ENCODE measurements around the gene GSTT2B. TPM values are rescaled to one million over a fixed set of nuclear protein-coding genes. Genes with fewer than 3 reads are reported as not detected.
"Not testable (repeated sequence)": the region's sequence is repeated elsewhere in the genome, so short reads cannot be mapped to it uniquely, and the experiment has no call there.

The GSTT2B gene
- total and polyA plus RNA-seq, 10 of the 15 experiments (the other 5 are each of a cell fraction or from before 2014, with no cell fraction given): 0.15 to 0.29 (median 0.21) TPM; not detected in 7

GRCh38 chr22:23993080-23993479 lies 32.1 kb upstream of the GSTT2B start:
- H3K36me3 ChIP-seq (ENCODE audit: control insufficient read depth in 2 of 2, insufficient read depth in 2 of 2, low read length in 1 of 2); RAD21 ChIA-PET (ENCODE audit: unreplicated experiment); H2AFZ ChIP-seq (ENCODE audit: control insufficient read depth, low read depth, low read length); ATAC-seq; H4K20me1 ChIP-seq (ENCODE audit: control insufficient read depth, insufficient read depth); H3K4me1 ChIP-seq (ENCODE audit: control insufficient read depth, insufficient read depth, low read length); H3K79me2 ChIP-seq (ENCODE audit: control insufficient read depth, insufficient read depth, low read length); H3K4me3 ChIP-seq; POLR2A ChIA-PET; DNase-seq (ENCODE audit: low read depth, low spot score); in situ Hi-C loops (cut with MboI); intact Hi-C loops (cut with micrococcal nuclease; ENCODE audit: unreplicated experiment); BruUV-seq (replicated peaks); H3K9ac ChIP-seq (ENCODE audit: control insufficient read depth, insufficient read depth, low read length); CTCF ChIA-PET; H3K4me2 ChIP-seq (ENCODE audit: control insufficient read depth, insufficient read depth); SMC1A ChIA-PET (ENCODE audit: uncharacterized antibody, unreplicated experiment); H3K9me3 ChIP-seq (replicated peaks; ENCODE audit: control insufficient read depth, insufficient read depth, low read length); FAIRE-seq; H3K27me3 ChIP-seq (replicated peaks in 1 of 2; ENCODE audit: control insufficient read depth in 2 of 2, insufficient read depth in 2 of 2, low read length in 1 of 2); H3K27ac ChIP-seq (ENCODE audit: control insufficient read depth, insufficient read depth): not testable (repeated sequence)
- 45% methylated on average over 2 of the region's 2 CpGs for WGBS (ENCODE audit: insufficient coverage, insufficient replicate concordance, low lambda C conversion rate, missing lambda C conversion rate)

GRCh38 chr22:23989583-23990244 lies 28.7 kb upstream of the GSTT2B start:
- H3K4me2 ChIP-seq (ENCODE audit: control insufficient read depth, insufficient read depth); H3K4me3 ChIP-seq; H3K79me2 ChIP-seq (ENCODE audit: control insufficient read depth, insufficient read depth, low read length); intact Hi-C loops (cut with micrococcal nuclease; ENCODE audit: unreplicated experiment); H3K27me3 ChIP-seq (replicated peaks in 1 of 2; ENCODE audit: control insufficient read depth in 2 of 2, insufficient read depth in 2 of 2, low read length in 1 of 2); CTCF ChIA-PET; H3K9me3 ChIP-seq (replicated peaks; ENCODE audit: control insufficient read depth, insufficient read depth, low read length); in situ Hi-C loops (cut with MboI); BruUV-seq (replicated peaks); H3K9ac ChIP-seq (ENCODE audit: control insufficient read depth, insufficient read depth, low read length); H3K27ac ChIP-seq (ENCODE audit: control insufficient read depth, insufficient read depth); H2AFZ ChIP-seq (ENCODE audit: control insufficient read depth, low read depth, low read length); POLR2A ChIA-PET; H4K20me1 ChIP-seq (ENCODE audit: control insufficient read depth, insufficient read depth); DNase-seq (ENCODE audit: low read depth, low spot score); FAIRE-seq; H3K4me1 ChIP-seq (ENCODE audit: control insufficient read depth, insufficient read depth, low read length); SMC1A ChIA-PET (ENCODE audit: uncharacterized antibody, unreplicated experiment); H3K36me3 ChIP-seq (ENCODE audit: control insufficient read depth in 2 of 2, insufficient read depth in 2 of 2, low read length in 1 of 2): not testable (repeated sequence)
- RAD21 ChIA-PET (ENCODE audit: unreplicated experiment): interaction anchor here (0.5 kb wide), 1 partner anchor 241 kb away, joined by 3 read pairs; no protein-coding TSS in a partner anchor
- peak; percentile 86 for ATAC-seq
- WGBS (ENCODE audit: insufficient coverage, insufficient replicate concordance, low lambda C conversion rate, missing lambda C conversion rate): 55% methylated on average over 1 of the region's 3 CpGs

GRCh38 chr22:23986538-23987178 lies 25.7 kb upstream of the GSTT2B start:
- H3K4me3 ChIP-seq; SMC1A ChIA-PET (ENCODE audit: uncharacterized antibody, unreplicated experiment); H4K20me1 ChIP-seq (ENCODE audit: control insufficient read depth, insufficient read depth); H3K9me3 ChIP-seq (replicated peaks; ENCODE audit: control insufficient read depth, insufficient read depth, low read length); intact Hi-C loops (cut with micrococcal nuclease; ENCODE audit: unreplicated experiment); H3K4me2 ChIP-seq (ENCODE audit: control insufficient read depth, insufficient read depth); BruUV-seq (replicated peaks); H3K4me1 ChIP-seq (ENCODE audit: control insufficient read depth, insufficient read depth, low read length); RAD21 ChIA-PET (ENCODE audit: unreplicated experiment); CTCF ChIA-PET; H2AFZ ChIP-seq (ENCODE audit: control insufficient read depth, low read depth, low read length); in situ Hi-C loops (cut with MboI); ATAC-seq; H3K79me2 ChIP-seq (ENCODE audit: control insufficient read depth, insufficient read depth, low read length); DNase-seq (ENCODE audit: low read depth, low spot score); POLR2A ChIA-PET; H3K27me3 ChIP-seq (replicated peaks in 1 of 2; ENCODE audit: control insufficient read depth in 2 of 2, insufficient read depth in 2 of 2, low read length in 1 of 2); FAIRE-seq; H3K27ac ChIP-seq (ENCODE audit: control insufficient read depth, insufficient read depth); H3K9ac ChIP-seq (ENCODE audit: control insufficient read depth, insufficient read depth, low read length); H3K36me3 ChIP-seq (ENCODE audit: control insufficient read depth in 2 of 2, insufficient read depth in 2 of 2, low read length in 1 of 2): not testable (repeated sequence)
- WGBS (ENCODE audit: insufficient coverage, insufficient replicate concordance, low lambda C conversion rate, missing lambda C conversion rate): no CpG with 5 or more reads among the region's 4 CpGs

GRCh38 chr22:23986089-23986488 lies 25.1 kb upstream of the GSTT2B start:
- ATAC-seq; CTCF ChIA-PET; H3K27me3 ChIP-seq (replicated peaks in 1 of 2; ENCODE audit: control insufficient read depth in 2 of 2, insufficient read depth in 2 of 2, low read length in 1 of 2); H4K20me1 ChIP-seq (ENCODE audit: control insufficient read depth, insufficient read depth); POLR2A ChIA-PET; H3K27ac ChIP-seq (ENCODE audit: control insufficient read depth, insufficient read depth); H2AFZ ChIP-seq (ENCODE audit: control insufficient read depth, low read depth, low read length); H3K4me3 ChIP-seq; H3K4me2 ChIP-seq (ENCODE audit: control insufficient read depth, insufficient read depth); DNase-seq (ENCODE audit: low read depth, low spot score); SMC1A ChIA-PET (ENCODE audit: uncharacterized antibody, unreplicated experiment); FAIRE-seq; RAD21 ChIA-PET (ENCODE audit: unreplicated experiment); H3K79me2 ChIP-seq (ENCODE audit: control insufficient read depth, insufficient read depth, low read length); BruUV-seq (replicated peaks); H3K9ac ChIP-seq (ENCODE audit: control insufficient read depth, insufficient read depth, low read length); in situ Hi-C loops (cut with MboI); H3K36me3 ChIP-seq (ENCODE audit: control insufficient read depth in 2 of 2, insufficient read depth in 2 of 2, low read length in 1 of 2); intact Hi-C loops (cut with micrococcal nuclease; ENCODE audit: unreplicated experiment); H3K9me3 ChIP-seq (replicated peaks; ENCODE audit: control insufficient read depth, insufficient read depth, low read length); H3K4me1 ChIP-seq (ENCODE audit: control insufficient read depth, insufficient read depth, low read length): not testable (repeated sequence)
- WGBS (ENCODE audit: insufficient coverage, insufficient replicate concordance, low lambda C conversion rate, missing lambda C conversion rate): no CpG with 5 or more reads among the region's 8 CpGs
